GM21381 (cell line): ENCODE measurements around the gene INPP5A.
"Not testable (repeated sequence)": the region's sequence is repeated elsewhere in the genome, so short reads cannot be mapped to it uniquely, and the experiment has no call there.

Experiments used
- ATAC-seq: cut with Tn5 transposase; IDR thresholded peaks from one replicate; pipeline ENCODE4 v1.9.1; 2021; ENCODE audit warnings: mild to moderate bottlenecking, moderate library complexity; ENCODE audit not compliant: unreplicated experiment

The INPP5A gene

DNA sequence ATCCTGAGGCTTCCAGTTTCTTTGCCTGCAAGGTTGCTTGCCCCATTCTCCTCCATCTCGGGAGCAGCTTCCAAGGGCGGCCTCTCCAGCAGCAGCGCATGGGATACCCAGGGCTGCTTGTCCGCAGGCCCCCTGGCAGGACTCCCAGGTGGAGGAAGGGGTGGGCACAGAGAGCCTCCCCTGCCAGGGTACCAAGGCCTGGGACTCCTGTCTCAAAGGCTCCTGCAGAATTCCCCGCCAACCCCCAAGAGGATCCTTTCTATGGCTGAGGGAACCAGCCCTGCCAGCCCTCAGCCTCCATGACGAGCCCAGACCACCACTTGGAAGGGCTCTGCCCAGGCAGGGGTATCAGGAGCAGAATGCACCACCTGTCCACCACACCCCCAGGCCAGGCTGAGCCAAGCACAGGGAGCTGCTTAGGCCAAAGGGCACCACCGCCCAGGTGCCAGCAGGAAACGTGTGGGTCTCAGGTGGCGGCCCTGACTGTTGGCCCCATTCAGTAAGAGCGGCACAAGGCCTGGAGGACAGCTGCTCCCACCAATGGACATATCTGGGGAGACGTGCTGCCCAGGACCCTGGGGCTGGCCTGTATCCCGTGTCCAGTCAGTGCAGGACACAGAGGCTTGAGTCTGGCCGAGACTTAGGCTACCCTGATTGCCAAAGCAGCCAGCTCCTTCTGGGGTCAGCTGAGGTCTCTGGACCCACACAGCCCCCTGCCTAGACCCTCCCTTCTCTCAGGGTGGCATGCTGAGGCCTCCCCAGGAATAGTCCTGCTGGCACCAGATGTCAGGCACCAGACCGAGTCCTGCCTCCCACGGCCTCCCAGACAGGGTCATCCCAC lies 33.8 kb upstream of the INPP5A start:
- ATAC-seq = no peak

DNA sequence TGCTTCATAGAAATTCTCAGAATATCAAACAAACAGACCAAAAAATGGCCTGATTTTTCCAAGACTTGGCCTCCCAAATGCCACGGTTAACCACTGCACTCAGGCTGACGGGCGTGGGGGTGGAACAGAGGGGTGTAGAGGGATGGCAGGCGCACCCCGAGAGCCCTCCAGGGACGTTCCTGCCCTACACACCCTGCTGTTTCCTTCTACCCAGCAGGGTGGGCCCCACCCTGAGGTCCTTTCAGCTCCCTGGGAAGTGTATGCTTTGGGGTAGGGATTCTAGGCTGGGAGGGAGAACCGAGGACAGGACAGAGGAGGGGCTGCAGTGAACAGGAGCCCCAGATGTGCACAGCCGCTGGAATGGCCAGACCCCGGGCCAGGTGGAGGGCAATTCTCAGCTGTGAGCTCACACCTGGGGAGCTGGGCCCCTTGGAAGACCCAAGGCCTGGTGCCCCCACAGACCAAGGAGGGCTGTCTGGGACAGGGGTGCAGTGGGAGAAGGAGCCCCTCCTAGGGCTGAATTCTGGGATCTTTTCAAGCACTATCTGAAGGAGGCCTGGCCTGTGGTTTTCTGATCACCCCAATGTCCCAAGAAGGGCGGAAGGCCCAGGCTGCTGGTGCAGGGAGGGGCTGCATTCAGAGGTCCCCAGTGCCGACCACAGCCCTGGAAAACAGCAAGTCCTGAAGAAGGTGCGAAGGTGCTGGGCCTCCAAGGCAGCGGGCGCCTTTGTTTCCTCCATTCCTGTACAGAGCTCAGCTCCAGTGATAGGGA lies 32.9 kb upstream of the INPP5A start:
- ATAC-seq = no peak

DNA sequence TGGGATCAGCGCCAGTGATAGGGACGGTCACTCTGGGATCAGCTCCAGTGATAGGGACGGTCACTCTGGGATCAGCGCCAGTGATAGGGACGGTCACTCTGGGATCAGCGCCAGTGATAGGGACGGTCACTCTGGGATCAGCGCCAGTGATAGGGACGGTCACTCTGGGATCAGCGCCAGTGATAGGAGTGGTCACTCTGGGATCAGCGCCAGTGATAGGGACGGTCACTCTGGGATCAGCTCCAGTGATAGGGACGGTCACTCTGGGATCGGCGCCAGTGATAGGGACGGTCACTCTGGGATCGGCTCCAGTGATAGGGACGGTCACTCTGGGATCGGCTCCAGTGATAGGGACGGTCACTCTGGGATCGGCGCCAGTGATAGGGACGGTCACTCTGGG lies 32.0 kb upstream of the INPP5A start:
- not testable (repeated sequence) for ATAC-seq

- no peak for ATAC-seq
Observed at GRCh38 chr10:132506711-132507408, 30.7 kb upstream of the INPP5A start.

GRCh38 chr10:132507409-132507955 lies 30.1 kb upstream of the INPP5A start:
- ATAC-seq = no peak

GRCh38 chr10:132507956-132508490 lies 29.6 kb upstream of the INPP5A start:
- no peak for ATAC-seq

- ATAC-seq = no peak
Observed at GRCh38 chr10:132508581-132509443, 28.8 kb upstream of the INPP5A start.

DNA sequence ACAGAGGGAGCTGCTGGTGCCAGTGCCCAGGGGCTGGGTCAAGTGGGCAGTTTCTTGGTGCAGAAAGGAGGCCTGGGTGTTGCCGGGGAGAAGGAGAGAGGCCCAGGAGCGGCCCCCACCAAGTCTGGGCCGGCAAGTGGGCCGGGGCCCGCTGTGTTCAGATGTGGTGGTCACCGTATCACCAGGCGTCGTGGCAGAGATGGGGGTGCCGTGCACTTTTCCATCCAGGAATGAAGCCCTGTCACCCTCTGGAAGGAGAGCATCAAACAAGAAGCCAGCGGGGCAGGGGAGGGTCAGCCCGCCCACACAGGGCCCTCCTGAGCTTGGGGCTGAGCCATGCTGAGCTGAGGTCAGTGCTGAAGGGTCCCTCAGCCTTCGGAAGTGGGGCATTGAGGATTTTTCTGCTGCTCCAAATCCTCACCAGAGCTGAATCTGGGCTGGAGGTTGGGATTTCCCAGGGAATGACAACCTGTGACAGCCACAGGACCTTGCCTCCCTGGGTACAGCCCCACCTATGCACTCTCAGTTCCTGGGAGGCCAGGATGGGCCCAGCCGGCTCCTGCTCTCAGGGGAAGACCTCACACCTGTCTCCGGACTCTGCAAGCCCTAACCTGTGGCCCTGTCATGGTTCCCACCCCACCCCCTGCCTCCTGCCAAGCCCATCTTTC lies 27.9 kb upstream of the INPP5A start:
- no peak for ATAC-seq

DNA sequence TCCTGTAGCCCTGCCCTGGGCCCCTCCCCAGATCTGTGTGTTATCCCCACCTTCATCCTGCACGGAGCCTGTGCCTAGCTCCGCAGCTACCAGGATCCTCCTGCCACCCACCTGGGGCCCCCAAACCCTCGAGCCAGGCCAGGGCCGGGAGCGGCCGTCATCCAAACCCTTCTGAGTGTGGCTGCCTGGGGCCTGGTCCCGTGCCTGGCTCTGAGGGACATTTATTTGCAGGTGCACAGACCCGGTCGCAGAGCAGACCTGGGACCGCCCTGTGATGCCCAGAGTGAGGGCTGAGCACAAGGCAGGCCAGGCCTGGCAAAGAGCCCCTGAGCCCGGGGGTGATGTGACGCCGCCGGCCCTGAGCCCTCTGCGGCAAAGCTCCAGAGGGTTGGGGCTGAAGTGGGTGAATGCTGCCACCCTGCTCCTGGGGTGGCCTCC lies 27.4 kb upstream of the INPP5A start:
- ATAC-seq = no peak

DNA sequence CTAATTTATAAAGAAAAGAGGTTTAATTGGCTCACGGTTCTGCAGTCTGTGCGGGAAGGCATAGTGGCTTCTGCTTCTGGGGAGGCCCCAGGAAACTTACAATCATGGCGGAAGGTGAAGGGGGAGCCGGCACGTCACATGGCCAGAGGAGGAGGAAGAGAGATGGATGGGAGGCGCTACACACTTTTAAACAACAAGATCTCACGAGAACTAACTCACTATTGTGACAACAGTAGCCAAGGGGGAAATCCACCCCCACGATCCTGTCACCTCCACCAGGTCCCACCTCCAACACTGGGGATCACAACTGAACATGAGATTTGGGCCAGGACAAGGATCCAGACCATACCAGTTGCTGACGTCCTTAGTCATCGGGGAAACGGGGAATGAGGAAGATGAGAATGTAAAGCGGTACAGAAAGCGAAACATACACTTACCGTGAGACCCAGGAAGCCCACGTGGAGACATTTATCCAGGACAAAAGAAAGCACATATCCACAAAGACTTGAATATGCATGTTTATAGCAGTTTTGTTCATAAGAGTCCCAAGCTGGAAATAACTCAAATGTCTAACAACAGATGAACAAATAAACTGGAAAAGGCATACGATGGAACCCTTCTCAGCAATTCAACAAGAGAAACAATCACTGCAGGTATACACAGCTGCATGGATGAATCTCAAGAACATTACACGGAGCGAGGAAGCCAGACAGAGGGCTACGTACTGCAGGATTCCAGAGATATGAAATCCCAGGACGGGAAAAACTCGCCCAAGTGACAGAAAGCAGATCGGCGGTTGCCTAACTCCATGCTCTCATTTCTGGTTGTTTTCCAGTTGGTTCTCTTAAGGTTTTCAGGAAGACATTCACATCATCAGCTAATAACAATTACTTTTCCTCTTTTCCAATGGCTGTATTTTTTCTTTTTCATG lies 26.2 kb upstream of the INPP5A start:
- ATAC-seq = no peak

DNA sequence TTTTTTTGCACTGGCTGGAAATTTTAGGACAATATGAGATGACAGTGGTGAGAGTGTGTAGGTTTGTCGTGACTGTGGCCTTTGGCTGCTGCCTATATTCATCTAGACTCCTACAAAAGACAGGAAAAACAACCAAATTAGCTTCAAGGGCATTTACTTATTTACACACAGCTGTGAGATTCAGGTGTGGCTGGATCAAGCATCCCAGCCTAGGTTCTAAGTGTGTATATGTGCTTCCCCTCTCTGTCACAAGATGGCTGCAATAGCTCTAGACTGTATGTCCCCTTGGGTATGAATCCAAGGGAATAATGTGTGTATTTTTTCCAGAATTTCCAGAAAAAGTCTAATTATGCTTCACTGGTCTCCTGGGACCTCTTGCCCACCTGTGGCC lies 25.5 kb upstream of the INPP5A start:
- ATAC-seq = no peak

GRCh38 chr10:132512693-132513345 lies 24.8 kb upstream of the INPP5A start:
- ATAC-seq = no peak

GRCh38 chr10:132514821-132515520 lies 22.6 kb upstream of the INPP5A start:
- ATAC-seq = no peak

DNA sequence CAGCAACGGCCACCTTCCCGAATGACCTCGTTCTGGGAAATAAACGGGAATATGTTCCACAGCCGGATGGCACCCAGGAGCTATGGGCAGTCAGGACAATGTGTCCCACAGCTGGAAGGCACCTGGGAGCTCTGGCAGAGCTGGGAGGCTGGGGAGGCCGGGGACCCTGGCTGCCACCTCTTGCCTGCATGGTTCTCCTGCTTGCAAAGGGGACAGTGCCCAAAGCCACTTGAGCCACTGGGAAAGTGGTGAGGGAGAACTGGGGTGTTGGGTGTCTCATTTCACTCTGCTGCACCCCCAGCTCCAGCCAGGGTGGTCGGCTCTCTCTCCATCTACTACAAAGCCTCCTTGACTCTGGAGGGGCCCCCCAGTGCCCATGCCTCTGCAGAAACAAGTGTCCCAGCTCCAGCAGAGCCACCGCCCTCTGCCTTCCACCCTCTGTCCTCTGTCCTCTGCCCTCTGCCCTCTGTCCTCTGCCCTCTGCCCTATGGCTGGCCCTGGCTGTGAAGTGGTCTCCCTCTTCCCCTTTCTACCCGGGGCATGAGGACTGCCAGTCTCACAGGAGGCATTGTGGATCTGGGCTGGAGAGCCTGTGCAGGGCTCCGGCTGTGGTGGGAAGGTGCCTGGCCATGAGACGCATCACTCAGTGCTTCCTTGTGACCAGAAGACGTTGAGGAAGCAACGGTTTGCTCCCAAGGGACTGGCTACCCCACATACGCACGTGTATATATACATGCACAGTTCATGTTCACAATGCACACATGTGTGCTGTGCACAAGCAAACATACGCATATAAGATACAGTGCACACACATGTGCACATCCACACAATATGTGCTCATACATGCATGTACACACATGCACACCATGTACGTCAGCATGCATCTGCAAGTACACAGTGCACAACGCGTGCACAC lies 21.5 kb upstream of the INPP5A start:
- no peak for ATAC-seq

DNA sequence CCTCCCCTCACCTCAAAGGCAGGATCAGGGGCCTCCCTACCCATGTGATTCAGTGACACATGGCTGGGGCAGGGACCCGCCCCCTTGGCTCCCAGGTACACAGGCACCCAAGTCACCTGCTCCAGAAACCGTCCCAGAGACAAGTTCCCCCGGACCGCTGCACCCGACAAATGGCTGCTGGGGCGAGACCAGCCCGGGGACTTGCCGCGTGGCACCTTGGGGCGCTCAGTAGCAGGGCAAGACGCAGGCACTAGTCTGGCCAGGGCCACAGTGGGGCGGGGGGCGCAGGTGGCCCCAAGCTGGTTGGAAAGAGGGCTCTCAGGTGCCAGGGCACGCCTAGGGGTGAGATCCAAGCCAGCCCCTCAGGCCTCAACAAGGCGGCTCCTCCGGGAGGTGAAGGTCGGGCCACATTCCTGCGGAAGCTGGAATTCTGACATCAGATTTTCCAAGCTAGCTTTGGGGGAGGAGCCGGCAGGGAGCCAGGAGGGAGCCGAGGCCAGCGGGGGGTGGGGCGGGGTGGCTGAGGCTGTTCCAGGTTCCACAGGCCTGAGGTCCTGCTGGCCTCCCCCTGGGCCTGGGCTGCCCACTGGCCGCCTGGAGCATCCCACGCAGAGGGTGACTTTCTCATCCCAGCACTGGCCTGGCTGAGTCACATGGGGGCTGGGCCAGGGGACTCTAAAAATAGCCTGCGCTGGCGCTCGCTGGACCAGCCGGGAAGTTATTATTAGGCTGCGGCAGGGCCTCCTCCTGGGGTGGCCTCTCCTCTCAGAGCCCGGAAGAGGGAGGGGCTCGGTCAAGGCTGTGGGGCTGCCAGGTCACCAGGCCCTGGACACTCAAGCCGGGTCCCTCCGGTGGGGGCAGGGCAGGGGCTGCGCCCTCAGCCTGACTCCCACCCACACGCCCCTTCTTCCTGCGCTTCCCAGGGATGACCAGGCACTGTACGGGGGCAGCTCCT lies 20.5 kb upstream of the INPP5A start:
- ATAC-seq = no peak
